CD14-positive monocyte (primary cell): ENCODE results near the gene LRRC55. TPM values are rescaled to one million over a fixed set of nuclear protein-coding genes. Genes with fewer than 3 reads are reported as not detected.

Experiments used
- DNase-seq, 3 donors: peaks; one replicate each; pipeline ENCODE4 v3.0.0-alpha.2; 2011 to 2022
- H2AFZ ChIP-seq: 2 replicates; pipeline ENCODE4 v1.6.0; 2012; ENCODE audit warnings: mild to moderate bottlenecking, low read depth, low read length, inconsistent platforms; ENCODE audit not compliant: insufficient read depth, poor library complexity, severe bottlenecking
- H3K27ac ChIP-seq, 2 donors: 1 replicate in 1 of 2; 2 replicates in 1 of 2; pipeline ENCODE4 v1.5.1; 2012 to 2013; ENCODE audit warnings: low read length in 2 of 2, control low read depth in 1 of 2, inconsistent platforms in 1 of 2, low read depth in 1 of 2, mild to moderate bottlenecking in 1 of 2
- H3K27me3 ChIP-seq, 2 donors: one replicate each; pipeline versions ENCODE4 v1.6.0 to v1.6.1; 2011 to 2013; ENCODE audit warnings: low read length in 2 of 2; ENCODE audit not compliant: control insufficient read depth in 2 of 2, insufficient read depth in 2 of 2
- H3K36me3 ChIP-seq, 2 donors: replicated peaks in 1 of 2; 1 replicate in 1 of 2; 2 replicates in 1 of 2; pipeline versions ENCODE4 v1.5.1 to v1.6.1; 2012 to 2013; ENCODE audit warnings: low read length in 2 of 2, control low read depth in 1 of 2, inconsistent platforms in 1 of 2, mild to moderate bottlenecking in 1 of 2; ENCODE audit not compliant: insufficient read depth in 2 of 2, control insufficient read depth in 1 of 2
- H3K4me1 ChIP-seq, 2 donors: 1 replicate in 1 of 2; 2 replicates in 1 of 2; pipeline versions ENCODE4 v1.5.1 to v1.6.1; 2012 to 2013; ENCODE audit warnings: low read length in 2 of 2, control low read depth in 1 of 2, inconsistent platforms in 1 of 2, mild to moderate bottlenecking in 1 of 2, moderate library complexity in 1 of 2; ENCODE audit not compliant: insufficient read depth in 2 of 2, control insufficient read depth in 1 of 2
- H3K4me2 ChIP-seq: replicated peaks from 2 replicates; pipeline ENCODE3; 2012; ENCODE audit warnings: low read length, moderate library complexity, mild to moderate bottlenecking; ENCODE audit not compliant: poor library complexity, severe bottlenecking; ENCODE audit errors: extremely low read depth
- H3K4me3 ChIP-seq, 3 experiments: fragments of 200-600 bp in 1 of 3; sonication (generic) in 1 of 3; replicated peaks in 1 of 3; 1 replicate in 2 of 3; 2 replicates in 1 of 3; pipeline ENCODE4 v1.5.1; 2011 to 2013; ENCODE audit warnings: low read length in 3 of 3, mild to moderate bottlenecking in 3 of 3, control low read depth in 2 of 3, low read depth in 2 of 3, inconsistent platforms in 1 of 3, moderate library complexity in 1 of 3
- H3K79me2 ChIP-seq: 2 replicates; pipeline ENCODE4 v1.6.0; 2012; ENCODE audit warnings: mild to moderate bottlenecking, control low read depth, inconsistent platforms, low read length, moderate library complexity; ENCODE audit not compliant: insufficient read depth
- H3K9ac ChIP-seq: 2 replicates; pipeline ENCODE4 v1.6.0; 2017; ENCODE audit warnings: low read length, mild to moderate bottlenecking; ENCODE audit not compliant: insufficient read depth, poor library complexity, severe bottlenecking
- H3K9me3 ChIP-seq, 2 donors: replicated peaks in 1 of 2; 1 replicate in 1 of 2; 2 replicates in 1 of 2; pipeline versions ENCODE4 v1.5.1 to v1.6.1; 2012 to 2013; ENCODE audit warnings: low read length in 2 of 2, control low read depth in 1 of 2; ENCODE audit not compliant: control insufficient read depth in 1 of 2, insufficient read depth in 1 of 2
- H4K20me1 ChIP-seq: 2 replicates; pipeline ENCODE4 v1.6.0; 2012; ENCODE audit warnings: mild to moderate bottlenecking, low read length, control low read depth, moderate library complexity; ENCODE audit not compliant: insufficient read depth
- H3K27ac Mint-ChIP-seq, 7 donors: one replicate each; pipeline ENCODE4 v1.8.0; 2020; ENCODE audit warnings: mild to moderate bottlenecking in 7 of 7, mixed read lengths in 7 of 7, moderate library complexity in 6 of 7, inconsistent platforms in 2 of 7
- H3K27me3 Mint-ChIP-seq, 3 donors: one replicate each; pipeline ENCODE4 v1.8.0; 2021 to 2022; ENCODE audit warnings: low read depth in 3 of 3, mild to moderate bottlenecking in 3 of 3, mixed read lengths in 3 of 3, moderate library complexity in 3 of 3, inconsistent platforms in 1 of 3
- H3K36me3 Mint-ChIP-seq, 2 donors: one replicate each; pipeline ENCODE4 v1.8.0; 2020; ENCODE audit warnings: mixed read lengths in 2 of 2, inconsistent platforms in 1 of 2, mild to moderate bottlenecking in 1 of 2
- H3K4me1 Mint-ChIP-seq: one replicate; pipeline ENCODE4 v1.8.0; 2020; ENCODE audit warnings: mild to moderate bottlenecking, mixed read lengths
- H3K4me3 Mint-ChIP-seq, 2 donors: one replicate each; pipeline ENCODE4 v1.8.0; 2020; ENCODE audit warnings: mild to moderate bottlenecking in 2 of 2, mixed read lengths in 2 of 2, moderate library complexity in 1 of 2
- H3K9me3 Mint-ChIP-seq, 7 donors: one replicate each; pipeline ENCODE4 v1.8.0; 2020 to 2022; ENCODE audit warnings: mixed read lengths in 7 of 7, mild to moderate bottlenecking in 6 of 7, moderate library complexity in 6 of 7, inconsistent platforms in 2 of 7
- WGBS: methylation state at CpG from one replicate; pipeline ENCODE4 v1.1.5; 2013; ENCODE audit warnings: missing lambda C conversion rate; ENCODE audit not compliant: insufficient coverage; 5-methylcytosine and 5-hydroxymethylcytosine counted together
- intact Hi-C, 2 donors: fragments of 100-400 bp; cut with micrococcal nuclease; formaldehyde crosslinking; loops; one replicate each; pipeline versions ENCODE4 v1.15.0 to v1.15.1; 2023
- polyA plus RNA-seq, 3 donors: library from polyadenylated mRNA; depleted of rRNA in 1 of 3; unstranded in 2 of 3; stranded (reverse) in 1 of 3; fragments of 300-500 nt in 2 of 3; fragments of >200 nt in 1 of 3; fragmentation: Illumina TruSeq in 2 of 3; gene quantifications; 1 replicate in 2 of 3; 2 replicates in 1 of 3; pipeline ENCODE4 v1.2.3, GENCODE V29; 2012 to 2021
- TF ChIP-seq, protein P1 (sequence below): fragments of 200-600 bp; IDR thresholded peaks from one replicate; pipeline ENCODE4 v1.8.0; 2022; ENCODE audit warnings: antibody characterized with exemption, mild to moderate bottlenecking

Gene LRRC55
- polyA plus RNA-seq, 3 donors = not detected

DNA sequence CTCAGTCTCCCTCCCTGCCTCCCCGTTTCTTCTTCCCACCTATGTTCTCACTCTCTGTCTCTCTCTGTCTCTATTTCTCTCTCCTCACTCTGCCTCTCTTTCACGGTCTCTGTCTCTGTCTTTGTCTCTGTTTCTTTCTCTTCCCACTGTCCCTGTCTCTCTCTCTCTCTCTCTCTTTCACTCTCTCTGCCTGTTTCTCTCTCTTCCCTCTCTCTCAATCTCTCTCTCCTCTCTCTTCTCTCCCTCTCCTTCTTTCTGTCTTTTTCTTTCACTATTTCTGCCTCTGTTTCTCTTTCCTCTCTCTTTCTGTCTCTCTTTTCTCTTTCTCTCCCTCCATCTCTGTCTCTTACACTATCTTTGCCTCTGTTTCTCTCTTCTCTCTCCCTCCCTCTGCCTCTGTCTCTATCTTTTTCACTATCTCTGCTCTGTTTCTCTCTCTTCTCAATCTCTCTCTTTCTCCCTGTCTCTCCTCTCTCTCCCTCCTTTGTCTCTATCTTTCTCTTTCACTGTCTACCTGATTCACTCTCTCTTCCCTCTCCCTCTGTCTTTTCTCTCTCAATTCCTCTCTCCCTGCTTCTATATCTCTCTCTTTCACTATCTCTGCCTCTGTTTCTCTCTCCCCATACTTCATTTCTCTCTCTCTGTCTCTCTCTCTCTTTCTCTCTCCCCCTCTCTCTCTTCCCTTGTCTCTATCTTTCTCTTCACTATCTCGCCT is 49.9 kb downstream of the LRRC55 start:
- Histone ChIP-seq H3K27me3 (peaks cover 41 to 78% of the 10 kb centered on the region in 2 donors), H3K27ac (no peak overlapping the region), H3K9me3 (no peaks in the 10 kb centered on the region), H3K4me2 (no peak overlapping the region), H2AFZ (no peak overlapping the region), H3K4me1 (no peaks in the 10 kb centered on the region), H3K4me3 (no peak overlapping the region), H3K36me3 (no peaks in the 10 kb centered on the region), H4K20me1 (no peaks in the 10 kb centered on the region), H3K79me2 (no peaks in the 10 kb centered on the region), H3K9ac (no peak overlapping the region)
- Mint-ChIP-seq H3K4me1 (no peaks in the 10 kb centered on the region), H3K27ac (peak overlapping the region in 2 of 7 donors; percentile 0), H3K27me3 (peaks cover 54 to 78% (median 64%) of the 10 kb centered on the region in 3 donors), H3K4me3 (peak overlapping the region in 1 of 2 donors; percentile 18), H3K9me3 (peaks cover 0 to 5% (median 0%) of the 10 kb centered on the region in 7 donors), H3K36me3 (no peaks in the 10 kb centered on the region)
- DNase-seq = no peak
- TF ChIP-seq, protein P1, sequence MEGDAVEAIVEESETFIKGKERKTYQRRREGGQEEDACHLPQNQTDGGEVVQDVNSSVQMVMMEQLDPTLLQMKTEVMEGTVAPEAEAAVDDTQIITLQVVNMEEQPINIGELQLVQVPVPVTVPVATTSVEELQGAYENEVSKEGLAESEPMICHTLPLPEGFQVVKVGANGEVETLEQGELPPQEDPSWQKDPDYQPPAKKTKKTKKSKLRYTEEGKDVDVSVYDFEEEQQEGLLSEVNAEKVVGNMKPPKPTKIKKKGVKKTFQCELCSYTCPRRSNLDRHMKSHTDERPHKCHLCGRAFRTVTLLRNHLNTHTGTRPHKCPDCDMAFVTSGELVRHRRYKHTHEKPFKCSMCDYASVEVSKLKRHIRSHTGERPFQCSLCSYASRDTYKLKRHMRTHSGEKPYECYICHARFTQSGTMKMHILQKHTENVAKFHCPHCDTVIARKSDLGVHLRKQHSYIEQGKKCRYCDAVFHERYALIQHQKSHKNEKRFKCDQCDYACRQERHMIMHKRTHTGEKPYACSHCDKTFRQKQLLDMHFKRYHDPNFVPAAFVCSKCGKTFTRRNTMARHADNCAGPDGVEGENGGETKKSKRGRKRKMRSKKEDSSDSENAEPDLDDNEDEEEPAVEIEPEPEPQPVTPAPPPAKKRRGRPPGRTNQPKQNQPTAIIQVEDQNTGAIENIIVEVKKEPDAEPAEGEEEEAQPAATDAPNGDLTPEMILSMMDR = no peak
- 44% methylated on average over 3 of the region's 3 CpGs for WGBS
- intact Hi-C loops = no loop called here

DNA sequence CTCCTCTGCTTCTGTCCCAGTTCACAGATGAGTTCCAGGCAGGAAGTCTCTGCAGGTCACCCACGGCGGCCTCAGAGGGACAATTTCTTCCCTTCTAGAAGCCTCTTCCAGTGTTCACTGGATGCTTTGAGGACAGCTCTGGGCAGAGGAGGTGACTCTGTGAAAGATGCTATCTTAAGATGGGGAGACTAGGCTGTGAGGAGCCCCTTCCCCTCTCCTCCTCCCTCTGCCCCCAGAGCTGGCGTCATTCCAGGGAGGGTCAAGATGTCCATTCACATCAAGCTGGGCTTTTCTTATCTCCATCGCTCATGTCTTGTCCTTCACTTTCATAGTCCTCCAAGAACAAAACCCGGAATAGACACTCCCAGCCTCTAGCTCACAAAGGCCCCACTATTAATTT is 51.9 kb downstream of the LRRC55 start:
- Mint-ChIP-seq H3K9me3 (peaks cover 0 to 5% (median 0%) of the 10 kb centered on the region in 7 donors), H3K4me3 (peak overlapping the region in 1 of 2 donors; percentile 36), H3K4me1 (peaks cover 4% of the 10 kb centered on the region), H3K27ac (no peak overlapping the region), H3K36me3 (no peaks in the 10 kb centered on the region), H3K27me3 (peaks cover 68 to 93% (median 79%) of the 10 kb centered on the region in 3 donors)
- H3K9me3 ChIP-seq = no peaks in the 10 kb centered on the region
- 62% methylated on average over 3 of the region's 5 CpGs for WGBS
- intact Hi-C loops = no loop called here
- H3K79me2 ChIP-seq = no peaks in the 10 kb centered on the region
- H3K27ac ChIP-seq = no peak overlapping the region
- no peaks in the 10 kb centered on the region for H3K36me3 ChIP-seq
- no peak overlapping the region for H3K4me2 ChIP-seq
- H3K4me3 ChIP-seq = no peak overlapping the region
- no peak overlapping the region for H3K9ac ChIP-seq
- no peaks in the 10 kb centered on the region for H4K20me1 ChIP-seq
- TF ChIP-seq, protein P1 = no peak
- peaks cover 45 to 89% of the 10 kb centered on the region in 2 donors for H3K27me3 ChIP-seq
- H2AFZ ChIP-seq = no peak overlapping the region
- no peak for DNase-seq
- H3K4me1 ChIP-seq = no peaks in the 10 kb centered on the region
